Lung (tissue), 12 donors: Measurements from ENCODE around the gene SRP54. TPM values are rescaled to one million over a fixed set of nuclear protein-coding genes. Genes with fewer than 3 reads are reported as not detected.

Experiments used
- ATAC-seq: fragments of 200-7000 bp; cut with Tn5 transposase; one replicate; pipeline ENCODE4 v1.9.1; 2020; ENCODE audit warnings: moderate number of reproducible peaks; ENCODE audit not compliant: insufficient read depth, low FRiP score
- DNase-seq, 3 donors: peaks; one replicate each; pipeline ENCODE4 v3.0.0-alpha.2; 2013 to 2017
- H3K27ac ChIP-seq, 2 donors: one replicate each; pipeline ENCODE4 v1.5.1; 2013; ENCODE audit warnings: mild to moderate bottlenecking in 2 of 2, moderate library complexity in 2 of 2, control low read depth in 1 of 2, inconsistent platforms in 1 of 2, low read depth in 1 of 2, low read length in 1 of 2
- H3K27me3 ChIP-seq, 3 donors: one replicate each; pipeline ENCODE4 v1.5.1; 2013; ENCODE audit warnings: low read length in 2 of 3; ENCODE audit not compliant: control insufficient read depth in 3 of 3, insufficient read depth in 3 of 3
- H3K36me3 ChIP-seq, 4 donors: one replicate each; pipeline ENCODE4 v1.5.1; 2013; ENCODE audit warnings: low read length in 4 of 4, mild to moderate bottlenecking in 1 of 4, moderate library complexity in 1 of 4; ENCODE audit not compliant: control insufficient read depth in 4 of 4, insufficient read depth in 4 of 4
- H3K4me1 ChIP-seq, 5 donors: one replicate each; pipeline ENCODE4 v1.5.1; 2013; ENCODE audit warnings: low read length in 5 of 5, mild to moderate bottlenecking in 2 of 5, moderate library complexity in 1 of 5; ENCODE audit not compliant: control insufficient read depth in 5 of 5, insufficient read depth in 5 of 5
- H3K4me3 ChIP-seq: one replicate; pipeline ENCODE4 v1.5.1; 2013; ENCODE audit warnings: mild to moderate bottlenecking, control low read depth, moderate library complexity
- H3K9ac ChIP-seq, 2 donors: one replicate each; pipeline ENCODE4 v1.5.1; 2013; ENCODE audit warnings: low read length in 2 of 2, control low read depth in 1 of 2; ENCODE audit not compliant: insufficient read depth in 1 of 2
- H3K9me3 ChIP-seq, 4 donors: one replicate each; pipeline ENCODE4 v1.5.1; 2013; ENCODE audit warnings: low read length in 3 of 4, mild to moderate bottlenecking in 1 of 4, moderate library complexity in 1 of 4; ENCODE audit not compliant: control insufficient read depth in 4 of 4, insufficient read depth in 3 of 4
- CTCF ChIP-seq: IDR thresholded peaks from 2 replicates; pipeline ENCODE4 v1.5.1; 2012; ENCODE audit warnings: mild to moderate bottlenecking; ENCODE audit errors: control extremely low read depth, extremely low read depth
- WGBS, 2 donors: extraction: QIAGEN DNeasy Blood & Tissue Kit; methylation state at CpG; one replicate each; pipeline ENCODE4 v1.1.7; 2013; 5-methylcytosine and 5-hydroxymethylcytosine counted together
- polyA plus RNA-seq, 2 donors: library from polyadenylated mRNA; stranded (reverse); fragments of 200-250 nt; gene quantifications; one replicate each; pipeline ENCODE4 v1.2.1, GENCODE V29; 2013
- total RNA-seq, 2 donors: library from RNA; depleted of rRNA in 1 of 2; stranded (reverse); fragments of >200 nt in 1 of 2; gene quantifications; one replicate each; pipeline ENCODE4 v1.2.1, GENCODE V29; 2014 to 2021
- donor health status: control.
- donor health status: control.
- donor health status: Bipolar disorder and iron deficiency.
- donor health status: healthy.
- donor health status: DM: yes; HTN: yes; CAD: no.

The SRP54 gene
- total and polyA plus RNA-seq, 4 donors = 24.5 to 92.8 (median 44.8) TPM

GRCh38 chr14:35045798-35046047, 62.9 kb downstream of the SRP54 start:
- no peak for ATAC-seq
- H3K4me3 ChIP-seq = peak overlapping the region; percentile 37
- H3K36me3 ChIP-seq = peaks cover 0 to 2% (median 0%) of the 10 kb centered on the region in 4 donors
- H3K27ac ChIP-seq = peak overlapping the region; percentile 98 to 99
- TF ChIP-seq CTCF = no peak
- H3K9me3 ChIP-seq = peaks cover 0 to 2% (median 0%) of the 10 kb centered on the region in 4 donors
- peak overlapping the region; percentile 93 to 99 for H3K9ac ChIP-seq
- WGBS, 2 donors = 1% methylated on average over 6 of the region's 6 CpGs
- H3K4me1 ChIP-seq = peaks cover 0 to 10% (median 4%) of the 10 kb centered on the region in 5 donors
- no peak for DNase-seq
- H3K27me3 ChIP-seq = no peaks in the 10 kb centered on the region

GRCh38 chr14:35046048-35046750, 63.4 kb downstream of the SRP54 start, which contains the start of gene FAM177A1:
Gene FAM177A1, plus strand, starts transcription at chr14:35046272. Its CDS starts 192 bp downstream, at chr14:35046464.
- Histone ChIP-seq H3K9me3 (peaks cover 0 to 2% (median 0%) of the 10 kb centered on the region in 4 donors), H3K4me1 (peaks cover 0 to 10% (median 6%) of the 10 kb centered on the region in 5 donors), H3K27me3 (no peaks in the 10 kb centered on the region), H3K9ac (peak within 1 kb of the TSS; percentile 93 to 99), H3K36me3 (peaks cover 0 to 2% (median 0%) of the 10 kb centered on the region in 4 donors), H3K27ac (peak within 1 kb of the TSS; percentile 99), H3K4me3 (peak within 1 kb of the TSS; percentile 99)
- DNase-seq (peak; percentile 97 to 99 (median 97)), ATAC-seq (peak; percentile 98)
- TF ChIP-seq CTCF = no peak
- WGBS, 2 donors = 0 to 1% methylated on average over 65 to 77 of the region's 77 CpGs

GRCh38 chr14:35046751-35047536, 64.2 kb downstream of the SRP54 start:
- peak overlapping the region; percentile 68 to 73 for H3K9ac ChIP-seq
- WGBS, 2 donors = 22 to 25% methylated on average over 23 of the region's 23 CpGs
- H3K9me3 ChIP-seq = peaks cover 0 to 2% (median 0%) of the 10 kb centered on the region in 4 donors
- H3K4me1 ChIP-seq = peaks cover 0 to 10% (median 8%) of the 10 kb centered on the region in 5 donors
- H3K27ac ChIP-seq = peak overlapping the region; percentile 97 to 99
- TF ChIP-seq CTCF = no peak
- H3K36me3 ChIP-seq = peaks cover 0 to 2% (median 0%) of the 10 kb centered on the region in 4 donors
- ATAC-seq = peak; percentile 23
- H3K27me3 ChIP-seq = no peaks in the 10 kb centered on the region
- peak overlapping the region; percentile 99 for H3K4me3 ChIP-seq
- DNase-seq = peak in 1 of 3 donors; percentile 48
